Neutrophil (primary cell): Measurements from ENCODE around the gene TMEM106C.

Source experiments
- H3K27ac ChIP-seq: fragments of 200-600 bp; sonication (generic); 2 replicates; pipeline ENCODE4 v1.5.1; 2016; ENCODE audit warnings: mild to moderate bottlenecking, moderate library complexity
- H3K27me3 ChIP-seq: fragments of 200-600 bp; sonication (generic); 2 replicates; pipeline ENCODE4 v1.6.0; 2016; ENCODE audit warnings: mild to moderate bottlenecking
- H3K36me3 ChIP-seq: fragments of 200-600 bp; sonication (generic); 2 replicates; pipeline ENCODE4 v1.5.1; 2017
- H3K4me1 ChIP-seq, 2 experiments: fragments of 200-600 bp in 1 of 2; sonication (generic) in 1 of 2; 1 replicate in 1 of 2; 2 replicates in 1 of 2; pipeline versions ENCODE4 v1.5.1 to v1.6.1; 2013 to 2016; ENCODE audit warnings: low read depth in 1 of 2, low read length in 1 of 2, mild to moderate bottlenecking in 1 of 2, moderate library complexity in 1 of 2; ENCODE audit not compliant: control insufficient read depth in 1 of 2, insufficient read depth in 1 of 2
- H3K4me3 ChIP-seq, 2 experiments: fragments of 200-600 bp in 1 of 2; sonication (generic) in 1 of 2; 1 replicate in 1 of 2; 2 replicates in 1 of 2; pipeline ENCODE4 v1.5.1; 2013 to 2016; ENCODE audit warnings: low read depth in 1 of 2, low read length in 1 of 2, mild to moderate bottlenecking in 1 of 2, moderate library complexity in 1 of 2
- H3K9me3 ChIP-seq: fragments of 200-600 bp; sonication (generic); 2 replicates; pipeline ENCODE4 v1.5.1; 2016
- TF ChIP-seq, protein P1 (sequence below): fragments of 200-600 bp; sonication (generic); IDR thresholded peaks from 2 replicates; pipeline ENCODE4 v1.5.1; 2016; ENCODE audit warnings: antibody characterized with exemption

Gene TMEM106C

GRCh38 chr12:47940773-47941474 is 22.5 kb upstream of the TMEM106C start:
- Histone ChIP-seq H3K27ac (no peak overlapping the region), H3K4me1 (peaks cover 0 to 2% of the 10 kb centered on the region in 2 experiments), H3K4me3 (no peak overlapping the region), H3K9me3 (no peaks in the 10 kb centered on the region), H3K27me3 (peaks cover 23% of the 10 kb centered on the region), H3K36me3 (no peaks in the 10 kb centered on the region)
- TF ChIP-seq, protein P1, sequence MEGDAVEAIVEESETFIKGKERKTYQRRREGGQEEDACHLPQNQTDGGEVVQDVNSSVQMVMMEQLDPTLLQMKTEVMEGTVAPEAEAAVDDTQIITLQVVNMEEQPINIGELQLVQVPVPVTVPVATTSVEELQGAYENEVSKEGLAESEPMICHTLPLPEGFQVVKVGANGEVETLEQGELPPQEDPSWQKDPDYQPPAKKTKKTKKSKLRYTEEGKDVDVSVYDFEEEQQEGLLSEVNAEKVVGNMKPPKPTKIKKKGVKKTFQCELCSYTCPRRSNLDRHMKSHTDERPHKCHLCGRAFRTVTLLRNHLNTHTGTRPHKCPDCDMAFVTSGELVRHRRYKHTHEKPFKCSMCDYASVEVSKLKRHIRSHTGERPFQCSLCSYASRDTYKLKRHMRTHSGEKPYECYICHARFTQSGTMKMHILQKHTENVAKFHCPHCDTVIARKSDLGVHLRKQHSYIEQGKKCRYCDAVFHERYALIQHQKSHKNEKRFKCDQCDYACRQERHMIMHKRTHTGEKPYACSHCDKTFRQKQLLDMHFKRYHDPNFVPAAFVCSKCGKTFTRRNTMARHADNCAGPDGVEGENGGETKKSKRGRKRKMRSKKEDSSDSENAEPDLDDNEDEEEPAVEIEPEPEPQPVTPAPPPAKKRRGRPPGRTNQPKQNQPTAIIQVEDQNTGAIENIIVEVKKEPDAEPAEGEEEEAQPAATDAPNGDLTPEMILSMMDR: no peak

- H3K27ac ChIP-seq: no peak overlapping the region
- no peak overlapping the region for H3K4me3 ChIP-seq
- no peaks in the 10 kb centered on the region for H3K9me3 ChIP-seq
- TF ChIP-seq, protein P1: no peak
- H3K27me3 ChIP-seq: peaks cover 23% of the 10 kb centered on the region
- peaks cover 3 to 7% of the 10 kb centered on the region in 2 experiments for H3K4me1 ChIP-seq
- no peaks in the 10 kb centered on the region for H3K36me3 ChIP-seq
Measured at GRCh38 chr12:47941475-47941780, 22.0 kb upstream of the TMEM106C start.

DNA sequence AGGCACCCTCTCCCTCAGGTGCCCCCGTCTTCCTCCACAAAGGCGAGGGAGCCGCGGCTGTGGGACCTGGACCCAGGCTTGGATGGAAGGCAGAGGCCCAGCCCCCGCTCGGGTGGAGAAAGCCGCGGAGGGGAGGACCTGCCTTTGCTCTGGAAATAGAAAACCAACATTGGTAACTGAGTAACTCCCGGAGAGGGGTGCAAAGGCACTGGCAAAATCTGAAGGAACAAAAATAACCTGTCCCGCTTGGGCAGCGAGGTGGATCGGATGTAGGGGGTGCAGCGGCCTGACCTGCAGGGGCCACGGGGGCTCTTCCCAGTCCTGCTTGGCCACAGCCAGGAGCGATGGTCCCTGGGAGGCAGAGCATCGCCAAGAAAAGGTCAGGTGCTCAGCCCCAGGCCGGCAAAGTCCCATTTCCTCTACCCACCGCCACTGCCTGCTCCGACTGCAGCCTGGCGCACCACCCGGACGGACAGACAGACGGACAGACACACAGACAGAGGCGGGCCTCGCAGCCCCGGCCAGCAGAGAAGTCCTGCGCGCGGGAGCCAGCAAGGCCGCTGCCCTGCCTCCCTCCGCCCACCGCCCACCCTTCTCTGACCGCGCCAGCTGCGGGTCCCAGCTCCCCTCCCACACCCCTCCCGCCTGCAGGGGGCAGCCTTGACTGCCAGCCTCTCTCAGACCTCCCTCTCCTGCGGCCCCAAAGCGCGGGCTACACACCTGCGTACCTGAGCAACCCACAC is 21.4 kb upstream of the TMEM106C start:
- Histone ChIP-seq H3K36me3 (no peaks in the 10 kb centered on the region), H3K4me3 (no peak overlapping the region), H3K4me1 (peaks cover 9 to 13% of the 10 kb centered on the region in 2 experiments), H3K27ac (no peak overlapping the region), H3K9me3 (no peaks in the 10 kb centered on the region), H3K27me3 (peaks cover 23% of the 10 kb centered on the region)
- TF ChIP-seq, protein P1: peak; percentile 6

- Histone ChIP-seq H3K36me3 (no peaks in the 10 kb centered on the region), H3K27me3 (peaks cover 23% of the 10 kb centered on the region), H3K9me3 (no peaks in the 10 kb centered on the region), H3K27ac (no peak overlapping the region), H3K4me3 (no peak overlapping the region), H3K4me1 (peaks cover 16 to 20% of the 10 kb centered on the region in 2 experiments)
- TF ChIP-seq, protein P1: no peak
Measured at GRCh38 chr12:47942614-47943225, 20.7 kb upstream of the TMEM106C start.

- Histone ChIP-seq H3K27ac (no peak overlapping the region), H3K9me3 (no peaks in the 10 kb centered on the region), H3K27me3 (peaks cover 23% of the 10 kb centered on the region), H3K36me3 (no peaks in the 10 kb centered on the region), H3K4me3 (no peak overlapping the region), H3K4me1 (peaks cover 16 to 20% of the 10 kb centered on the region in 2 experiments)
- TF ChIP-seq, protein P1: no peak
Measured at GRCh38 chr12:47943623-47944340, 19.6 kb upstream of the TMEM106C start.
